DLD1 (cell line): ENCODE measurements around the gene SIRT2.

Experiments
- in situ Hi-C: cut with HindIII; loops from 2 replicates; pipeline ENCODE4 v1.10.0; 2017; ENCODE audit warnings: low sequenced_read_pairs

Gene SIRT2

GRCh38 chr19:38845374-38846024 is 53.9 kb downstream of the SIRT2 start:
- in situ Hi-C loops, result no loop called here

- in situ Hi-C loops, result no loop called here
These were observed 55.2 kb downstream of the SIRT2 start for GRCh38 chr19:38844093-38844686.

GRCh38 chr19:38843175-38843758 is 56.2 kb downstream of the SIRT2 start:
- in situ Hi-C loops, result no loop called here

GRCh38 chr19:38842439-38843174 is 56.8 kb downstream of the SIRT2 start:
- in situ Hi-C loops, result no loop called here

- in situ Hi-C loops, result no loop called here
These were observed 57.5 kb downstream of the SIRT2 start for GRCh38 chr19:38841787-38842438.

GRCh38 chr19:38841180-38841766 is 58.1 kb downstream of the SIRT2 start:
- in situ Hi-C loops, result no loop called here

- in situ Hi-C loops, result no loop called here
These were observed 58.8 kb downstream of the SIRT2 start for GRCh38 chr19:38840583-38840968.

GRCh38 chr19:38839816-38840582 is 59.4 kb downstream of the SIRT2 start:
- in situ Hi-C loops, result no loop called here

- in situ Hi-C loops, result no loop called here
These were observed 60.2 kb downstream of the SIRT2 start for GRCh38 chr19:38838986-38839761.

GRCh38 chr19:38838208-38838985 is 61.0 kb downstream of the SIRT2 start:
- in situ Hi-C loops, result no loop called here

GRCh38 chr19:38837656-38838121 is 61.7 kb downstream of the SIRT2 start:
- in situ Hi-C loops, result no loop called here

- in situ Hi-C loops, result no loop called here
These were observed 62.3 kb downstream of the SIRT2 start for GRCh38 chr19:38836983-38837626.

GRCh38 chr19:38836159-38836982 is 63.0 kb downstream of the SIRT2 start:
- in situ Hi-C loops, result no loop called here

GRCh38 chr19:38834590-38834989 is 64.8 kb downstream of the SIRT2 start:
- in situ Hi-C loops, result no loop called here

GRCh38 chr19:38834104-38834490 is 65.3 kb downstream of the SIRT2 start:
- in situ Hi-C loops, result no loop called here

GRCh38 chr19:38833092-38833425 is 66.4 kb downstream of the SIRT2 start:
- in situ Hi-C loops, result no loop called here

- in situ Hi-C loops, result no loop called here
These were observed 68.2 kb downstream of the SIRT2 start for GRCh38 chr19:38831142-38831605.
